ENCODE measurements around the gene THG1L.

The THG1L gene

GRCh38 chr5:157758706-157759105, 27.5 kb downstream of the THG1L start:
- no peak for DNase-seq (ENCODE audit: low read depth in 2 of 2)

- DNase-seq (ENCODE audit: low read depth in 2 of 2), result no peak
These were observed 30.7 kb downstream of the THG1L start for GRCh38 chr5:157761690-157762621.

- DNase-seq (ENCODE audit: low read depth in 2 of 2), result no peak
These were observed 33.3 kb downstream of the THG1L start for GRCh38 chr5:157764531-157764930.

- DNase-seq (ENCODE audit: low read depth in 2 of 2), result no peak
These were observed 35.2 kb downstream of the THG1L start for GRCh38 chr5:157766442-157766841.

GRCh38 chr5:157766902-157767301, 35.7 kb downstream of the THG1L start:
- no peak for DNase-seq (ENCODE audit: low read depth in 2 of 2)

GRCh38 chr5:157767689-157768088, 36.5 kb downstream of the THG1L start:
- DNase-seq (ENCODE audit: low read depth in 2 of 2), result no peak

GRCh38 chr5:157770665-157771064, 39.4 kb downstream of the THG1L start:
- no peak for DNase-seq (ENCODE audit: low read depth in 2 of 2)

GRCh38 chr5:157772127-157772526, 40.9 kb downstream of the THG1L start:
- DNase-seq (ENCODE audit: low read depth in 2 of 2), result no peak

- DNase-seq (ENCODE audit: low read depth in 2 of 2), result no peak
These were observed 47.0 kb downstream of the THG1L start for GRCh38 chr5:157778121-157778805.

- no peak for DNase-seq (ENCODE audit: low read depth in 2 of 2)
These were observed 48.0 kb downstream of the THG1L start for GRCh38 chr5:157779221-157779620.

- no peak for DNase-seq (ENCODE audit: low read depth in 2 of 2)
These were observed 54.6 kb downstream of the THG1L start for GRCh38 chr5:157785801-157786200.
